Left cardiac atrium (tissue), 4 donors: ENCODE measurements around the gene STX16. TPM values are rescaled to one million over a fixed set of nuclear protein-coding genes. Genes with fewer than 3 reads are reported as not detected.
A peak's percentile ranks its signal among the peaks of the same experiment; 100 is the strongest.

Experiments
- ATAC-seq, 2 donors: fragments of 200-7000 bp; cut with Tn5 transposase; one replicate each; pipeline ENCODE4 v1.9.1; 2020; ENCODE audit warnings: mild to moderate bottlenecking in 2 of 2, moderate library complexity in 2 of 2
- DNase-seq: peaks from one replicate; pipeline ENCODE4 v3.0.0-alpha.2; 2020
- intact Hi-C, 2 donors: fragments of 100-400 bp; cut with DNase I; formaldehyde crosslinking; loops; one replicate each; pipeline versions ENCODE4 v1.14.1 to v1.15.1; 2022 to 2023
- total RNA-seq, 2 donors: library from RNA; stranded (reverse); fragmentation: NEBNext Ultra II Directional; extraction: Animal tissue kit (Norgen Biotek cat#: 25700); gene quantifications; one replicate each; pipeline ENCODE4 v1.2.1, GENCODE V29; 2021
- donor health status: DM: no; HTN: yes; CAD: no.
- donor health status: DM: no; HTN: yes; CAD: no; lungs with severe emphysema.
- donor health status: DM: yes; HTN: yes; CAD: no.
- donor health status: Dilated cardiomyopathy.

Gene STX16
- total RNA-seq, 2 donors from 2014 or later = 22.8 to 32.0 TPM

GRCh38 chr20:58661598-58662473 is 10.8 kb downstream of the STX16 start:
- ATAC-seq (peak in 1 of 2 donors; percentile 24), DNase-seq (no peak)
- intact Hi-C loops = no loop called here

GRCh38 chr20:58664331-58664730 is 13.2 kb downstream of the STX16 start:
- no peak for DNase-seq
- intact Hi-C loops = no loop called here
- ATAC-seq = no peak

- ATAC-seq (no peak), DNase-seq (no peak)
- intact Hi-C loops = no loop called here
These were observed 13.8 kb downstream of the STX16 start for GRCh38 chr20:58664883-58665282.

GRCh38 chr20:58665606-58666005 is 14.5 kb downstream of the STX16 start:
- ATAC-seq (no peak), DNase-seq (no peak)
- intact Hi-C loops = no loop called here

GRCh38 chr20:58666702-58667101 is 15.6 kb downstream of the STX16 start:
- intact Hi-C loops = no loop called here
- ATAC-seq = no peak
- DNase-seq = no peak

GRCh38 chr20:58667975-58668374 is 16.9 kb downstream of the STX16 start:
- DNase-seq (no peak), ATAC-seq (no peak)
- intact Hi-C loops = no loop called here

GRCh38 chr20:58668901-58669286 is 17.8 kb downstream of the STX16 start:
- ATAC-seq (no peak), DNase-seq (no peak)
- intact Hi-C loops = no loop called here

- no peak for DNase-seq
- ATAC-seq = no peak
- intact Hi-C loops = no loop called here
These were observed 18.4 kb downstream of the STX16 start for GRCh38 chr20:58669287-58670006.

- ATAC-seq = no peak
- no peak for DNase-seq
- intact Hi-C loops = no loop called here
These were observed 19.0 kb downstream of the STX16 start for GRCh38 chr20:58670102-58670501.

- DNase-seq (no peak), ATAC-seq (no peak)
- intact Hi-C loops = no loop called here
These were observed 19.6 kb downstream of the STX16 start for GRCh38 chr20:58670659-58671058.

- no peak for ATAC-seq
- intact Hi-C loops = no loop called here
- no peak for DNase-seq
These were observed 22.0 kb downstream of the STX16 start for GRCh38 chr20:58673119-58673518.

GRCh38 chr20:58675146-58675584 is 24.1 kb downstream of the STX16 start:
- no peak for ATAC-seq
- intact Hi-C loops = no loop called here
- DNase-seq = no peak

GRCh38 chr20:58675641-58676040 is 24.6 kb downstream of the STX16 start:
- DNase-seq = no peak
- intact Hi-C loops = no loop called here
- no peak for ATAC-seq

- no peak for DNase-seq
- no peak for ATAC-seq
- intact Hi-C loops = no loop called here
These were observed 25.1 kb downstream of the STX16 start for GRCh38 chr20:58676161-58676560.

- ATAC-seq (no peak), DNase-seq (no peak)
- intact Hi-C loops = no loop called here
These were observed 26.1 kb downstream of the STX16 start for GRCh38 chr20:58677079-58677604.

GRCh38 chr20:58677808-58678207 is 26.7 kb downstream of the STX16 start:
- ATAC-seq = no peak
- intact Hi-C loops = no loop called here
- DNase-seq = no peak

- intact Hi-C loops = no loop called here
- no peak for DNase-seq
- no peak for ATAC-seq
These were observed 27.7 kb downstream of the STX16 start for GRCh38 chr20:58678806-58679205.

GRCh38 chr20:58682656-58683531 is 31.8 kb downstream of the STX16 start:
- intact Hi-C loops = no loop called here
- DNase-seq = no peak
- no peak for ATAC-seq

GRCh38 chr20:58684291-58684690 is 33.2 kb downstream of the STX16 start:
- DNase-seq = no peak
- ATAC-seq = no peak
- intact Hi-C loops = no loop called here
